Chondrocyte (in vitro differentiated cells): ENCODE data around the gene GNRH2. TPM values are rescaled to one million over a fixed set of nuclear protein-coding genes. Genes with fewer than 3 reads are reported as not detected.
A peak's percentile ranks its signal among the peaks of the same experiment; 100 is the strongest.
"Not testable (repeated sequence)": the region's sequence is repeated elsewhere in the genome, so short reads cannot be mapped to it uniquely, and the experiment has no call there.

Source experiments
- DNase-seq: peaks from one replicate; pipeline ENCODE4 v3.0.0; 2021; ENCODE audit warnings: mixed read lengths, low spot score
- H3K27ac Mint-ChIP-seq: one replicate; pipeline ENCODE4 v1.8.0; 2021; ENCODE audit warnings: mild to moderate bottlenecking, moderate library complexity, mixed read lengths; ENCODE audit not compliant: unreplicated experiment
- H3K27me3 Mint-ChIP-seq: 2 replicates; pipeline ENCODE4 v1.8.0; 2021; ENCODE audit warnings: low read depth, mixed read lengths
- H3K36me3 Mint-ChIP-seq: 2 replicates; pipeline ENCODE4 v1.8.0; 2021; ENCODE audit warnings: low read depth, mixed read lengths
- H3K4me1 Mint-ChIP-seq: 2 replicates; pipeline ENCODE4 v1.8.0; 2021; ENCODE audit warnings: low read depth, mild to moderate bottlenecking, mixed read lengths
- H3K4me3 Mint-ChIP-seq: one replicate; pipeline ENCODE4 v1.8.0; 2021; ENCODE audit warnings: mild to moderate bottlenecking, moderate library complexity, mixed read lengths; ENCODE audit not compliant: unreplicated experiment
- H3K9me3 Mint-ChIP-seq: 2 replicates; pipeline ENCODE4 v1.8.0; 2021; ENCODE audit warnings: low read depth, mixed read lengths
- total RNA-seq: library from RNA; stranded (reverse); gene quantifications from 3 replicates; pipeline ENCODE4 v1.2.1, GENCODE V29; 2021
- TF ChIP-seq, protein P1 (sequence below): fragments of 200-600 bp; sonication (generic); IDR thresholded peaks from 2 replicates; pipeline ENCODE4 v1.5.0; 2021; ENCODE audit warnings: antibody characterized with exemption, mild to moderate bottlenecking, moderate library complexity

The GNRH2 gene
- total RNA-seq, 1 donor from 2014 or later: not detected

DNA sequence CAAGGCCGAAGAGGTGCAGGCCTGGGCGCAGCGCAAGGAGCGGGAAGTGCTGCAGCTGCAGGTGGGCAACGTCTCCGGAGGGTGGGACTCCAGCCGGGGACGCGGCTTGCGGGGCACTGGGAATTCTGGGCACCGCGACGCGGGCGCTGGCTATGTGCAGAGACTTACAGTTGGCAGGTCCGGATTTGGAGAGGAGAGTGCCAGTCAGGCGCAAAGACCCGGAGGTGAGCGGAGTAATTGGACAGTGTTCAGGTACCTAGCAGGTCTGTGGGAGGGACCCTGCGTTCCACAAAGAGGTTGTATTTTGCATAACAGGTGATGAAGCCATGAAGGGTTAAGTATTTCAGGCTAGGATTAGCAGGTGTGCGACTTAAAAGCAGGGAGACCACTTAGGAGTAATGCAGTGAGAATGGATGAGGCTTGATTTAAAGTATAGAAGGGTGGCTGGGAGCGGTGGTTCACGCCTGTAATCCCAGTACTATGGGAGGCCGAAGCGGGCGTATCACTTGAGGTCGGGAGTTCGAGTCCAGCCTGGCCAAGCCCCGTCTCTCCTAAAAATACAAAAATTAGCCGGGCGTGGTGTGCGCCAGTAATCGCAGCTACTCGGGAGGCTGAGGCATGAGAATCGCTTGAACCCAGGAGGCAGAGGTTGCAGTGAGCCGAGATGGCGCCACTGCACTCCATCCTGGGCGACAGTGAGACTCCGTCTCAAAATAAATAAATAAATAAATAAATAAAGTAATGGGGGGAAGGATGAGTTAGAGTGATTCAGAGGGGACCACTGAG is 3.4 kb downstream of the GNRH2 start:
- H3K27ac Mint-ChIP-seq: peak overlapping the region; percentile 63
- peak overlapping the region; percentile 86 for H3K4me3 Mint-ChIP-seq
- H3K36me3 Mint-ChIP-seq: peaks cover 14% of the 10 kb centered on the region
- no peak for DNase-seq
- no peaks in the 10 kb centered on the region for H3K27me3 Mint-ChIP-seq
- H3K4me1 Mint-ChIP-seq: peaks cover 23% of the 10 kb centered on the region
- TF ChIP-seq, protein P1, sequence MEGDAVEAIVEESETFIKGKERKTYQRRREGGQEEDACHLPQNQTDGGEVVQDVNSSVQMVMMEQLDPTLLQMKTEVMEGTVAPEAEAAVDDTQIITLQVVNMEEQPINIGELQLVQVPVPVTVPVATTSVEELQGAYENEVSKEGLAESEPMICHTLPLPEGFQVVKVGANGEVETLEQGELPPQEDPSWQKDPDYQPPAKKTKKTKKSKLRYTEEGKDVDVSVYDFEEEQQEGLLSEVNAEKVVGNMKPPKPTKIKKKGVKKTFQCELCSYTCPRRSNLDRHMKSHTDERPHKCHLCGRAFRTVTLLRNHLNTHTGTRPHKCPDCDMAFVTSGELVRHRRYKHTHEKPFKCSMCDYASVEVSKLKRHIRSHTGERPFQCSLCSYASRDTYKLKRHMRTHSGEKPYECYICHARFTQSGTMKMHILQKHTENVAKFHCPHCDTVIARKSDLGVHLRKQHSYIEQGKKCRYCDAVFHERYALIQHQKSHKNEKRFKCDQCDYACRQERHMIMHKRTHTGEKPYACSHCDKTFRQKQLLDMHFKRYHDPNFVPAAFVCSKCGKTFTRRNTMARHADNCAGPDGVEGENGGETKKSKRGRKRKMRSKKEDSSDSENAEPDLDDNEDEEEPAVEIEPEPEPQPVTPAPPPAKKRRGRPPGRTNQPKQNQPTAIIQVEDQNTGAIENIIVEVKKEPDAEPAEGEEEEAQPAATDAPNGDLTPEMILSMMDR: no peak
- no peaks in the 10 kb centered on the region for H3K9me3 Mint-ChIP-seq

DNA sequence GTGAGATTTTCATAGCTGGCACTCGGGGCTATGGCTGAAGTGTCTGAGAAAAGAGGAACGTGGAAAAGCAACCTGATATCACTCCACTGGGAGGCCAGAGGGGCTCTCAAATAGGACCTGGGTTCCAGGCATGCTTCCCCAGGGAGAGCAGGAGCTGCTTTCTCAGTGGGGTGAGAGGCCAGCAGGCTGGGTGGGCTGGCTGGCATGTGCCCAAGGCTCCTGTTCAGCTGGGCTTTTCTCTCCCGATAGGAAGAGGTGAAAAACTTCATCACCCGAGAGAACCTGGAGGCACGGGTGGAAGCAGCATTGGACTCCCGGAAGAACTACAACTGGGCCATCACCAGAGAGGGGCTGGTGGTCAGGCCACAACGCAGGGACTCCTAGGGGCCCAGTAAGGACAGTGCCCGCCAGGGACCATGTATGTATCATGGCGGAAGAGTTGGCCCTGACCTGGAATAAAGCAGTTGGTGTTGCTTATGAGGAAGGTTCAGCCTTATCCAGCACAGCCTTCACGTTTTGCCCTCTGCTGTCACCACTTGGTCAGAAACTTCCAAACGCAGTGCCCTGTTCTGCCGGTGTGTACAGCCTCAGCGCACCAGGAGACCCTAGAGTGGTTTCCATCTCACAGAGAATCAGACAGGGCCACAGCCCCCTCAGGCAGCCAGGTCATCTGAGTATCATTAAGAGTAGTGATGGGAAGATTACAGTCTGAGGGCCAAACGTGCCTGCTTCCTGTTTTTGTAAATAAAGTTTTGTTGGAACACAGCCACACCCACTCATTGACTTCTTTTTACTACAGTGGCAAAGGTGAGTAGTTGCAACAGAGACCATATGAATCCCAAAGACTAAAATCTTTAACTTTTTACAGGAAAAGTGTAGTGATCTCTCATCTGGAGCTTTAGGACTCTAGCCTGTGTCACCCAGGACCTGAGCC is 4.3 kb downstream of the GNRH2 start:
- Mint-ChIP-seq H3K4me1 (peaks cover 16% of the 10 kb centered on the region), H3K27me3 (no peaks in the 10 kb centered on the region), H3K9me3 (no peaks in the 10 kb centered on the region), H3K36me3 (peaks cover 14% of the 10 kb centered on the region), H3K4me3 (peak overlapping the region; percentile 86), H3K27ac (no peak overlapping the region)
- no peak for DNase-seq
- TF ChIP-seq, protein P1: no peak

DNA sequence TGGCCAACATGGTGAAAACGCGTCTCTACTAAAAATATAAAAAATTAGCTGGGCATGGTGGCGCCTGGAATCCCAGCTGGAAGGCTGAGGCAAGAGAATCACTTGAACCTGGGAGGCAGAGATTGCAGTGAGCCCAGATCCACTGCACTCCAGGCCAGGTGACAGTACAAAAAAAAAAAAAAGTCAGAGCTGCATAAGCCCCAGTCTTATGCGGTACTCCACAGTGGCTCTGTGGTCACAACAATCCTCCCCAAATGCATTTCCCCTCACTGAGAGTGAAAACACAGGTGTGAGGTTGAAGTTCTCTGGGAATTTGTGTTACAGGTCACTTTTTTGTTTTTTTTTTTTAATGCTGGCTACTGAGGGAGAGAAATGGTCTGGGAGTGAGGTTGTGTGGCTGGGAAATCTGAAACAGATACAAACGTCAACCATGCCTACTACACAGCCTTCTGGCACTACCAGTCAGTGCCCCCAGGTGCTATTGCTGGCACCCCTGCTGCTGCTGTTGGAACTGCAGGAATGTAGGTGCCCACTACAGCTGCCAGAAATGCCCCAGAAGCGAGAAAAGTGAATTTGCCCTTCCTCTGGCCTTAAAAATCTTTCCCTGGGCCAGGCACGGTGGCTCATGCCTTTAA is 8.1 kb downstream of the GNRH2 start:
- Mint-ChIP-seq H3K4me3 (no peak overlapping the region), H3K27me3 (no peaks in the 10 kb centered on the region), H3K9me3 (no peaks in the 10 kb centered on the region), H3K36me3 (peaks cover 14% of the 10 kb centered on the region), H3K4me1 (peaks cover 9% of the 10 kb centered on the region), H3K27ac (no peak overlapping the region)
- TF ChIP-seq, protein P1: no peak
- no peak for DNase-seq

DNA sequence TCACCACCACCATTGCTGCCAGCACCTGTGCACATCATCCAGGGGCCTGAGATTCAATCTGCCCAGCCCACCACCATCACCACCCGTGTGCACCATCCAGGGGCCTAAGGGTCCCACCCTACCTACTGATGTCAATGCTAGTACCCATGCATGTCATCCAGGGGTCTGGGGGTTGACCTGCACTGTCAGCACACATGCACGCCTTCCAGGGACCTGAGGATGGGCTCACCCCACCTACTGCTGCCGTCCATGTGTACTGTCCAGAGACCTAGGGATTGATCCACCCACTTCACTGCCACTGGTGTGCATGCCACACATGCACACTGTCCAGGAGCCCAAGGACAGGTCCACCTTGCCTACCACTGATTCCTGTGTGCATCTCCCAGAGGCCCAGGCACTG is 16.1 kb downstream of the GNRH2 start:
- TF ChIP-seq, protein P1: no peak
- DNase-seq: no peak
- H3K27me3 Mint-ChIP-seq: peaks cover under 1% of the 10 kb centered on the region
- H3K36me3 Mint-ChIP-seq: no peaks in the 10 kb centered on the region
- no peaks in the 10 kb centered on the region for H3K9me3 Mint-ChIP-seq
- H3K4me1 Mint-ChIP-seq: no peaks in the 10 kb centered on the region
- no peak overlapping the region for H3K27ac Mint-ChIP-seq
- no peak overlapping the region for H3K4me3 Mint-ChIP-seq

DNA sequence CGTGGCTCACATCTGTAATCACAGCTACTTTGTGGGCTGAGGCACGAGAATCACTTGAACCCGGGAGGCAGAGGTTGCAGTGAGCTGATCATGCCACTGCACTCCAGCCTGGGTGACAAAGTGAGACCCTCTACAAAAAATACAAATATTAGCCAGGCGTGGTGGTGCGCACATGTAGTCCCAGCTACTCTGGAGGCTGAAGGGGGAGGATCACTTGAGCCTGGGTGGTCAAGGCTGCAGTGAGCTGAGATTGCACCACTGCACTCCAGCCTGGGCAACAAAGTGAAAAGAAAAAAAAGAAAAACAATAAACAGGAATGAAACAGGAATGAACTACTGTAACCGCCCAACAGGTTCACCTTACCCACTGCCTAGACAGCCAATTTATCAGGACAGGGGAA is 20.7 kb downstream of the GNRH2 start:
- H3K27ac Mint-ChIP-seq, H3K4me1 Mint-ChIP-seq, H3K4me3 Mint-ChIP-seq, H3K9me3 Mint-ChIP-seq, H3K27me3 Mint-ChIP-seq, H3K36me3 Mint-ChIP-seq, DNase-seq: not testable (repeated sequence)
